GM23338 (cell line): Measurements from ENCODE around the gene IFTAP.

Source experiments
- CTCF ChIP-seq, 2 experiments: fragments of 200-600 bp in 1 of 2; sonication (generic) in 1 of 2; conservative IDR thresholded peaks; 2 replicates each; pipeline versions ENCODE4 v1.5.1 to v1.6.1; 2016 to 2017; ENCODE audit warnings: antibody characterized with exemption in 2 of 2, low read depth in 2 of 2, mild to moderate bottlenecking in 2 of 2, moderate library complexity in 1 of 2
- NANOG ChIP-seq: IDR thresholded peaks from 2 replicates; pipeline ENCODE4 v1.6.1; 2016; ENCODE audit warnings: antibody characterized with exemption, borderline replicate concordance
- POLR2AphosphoS5 ChIP-seq: IDR thresholded peaks from 2 replicates; pipeline ENCODE4 v1.6.1; 2016; ENCODE audit warnings: antibody characterized with exemption, low read depth
- REST ChIP-seq: IDR thresholded peaks from one replicate; pipeline ENCODE4 v1.6.1; 2018; ENCODE audit warnings: antibody characterized with exemption; ENCODE audit not compliant: unreplicated experiment
- STAT1 ChIP-seq: IDR thresholded peaks from one replicate; pipeline ENCODE4 v1.6.1; 2016; ENCODE audit warnings: antibody characterized with exemption; ENCODE audit not compliant: unreplicated experiment
- ZNF331 ChIP-seq: fragments of 250-450 bp; sonication (Bioruptor Pico); IDR thresholded peaks from 2 replicates; pipeline ENCODE4 v1.5.0; 2020; ENCODE audit warnings: low read depth, mild to moderate bottlenecking, moderate library complexity

- TF ChIP-seq CTCF (conservative IDR thresholded peaks at IDR 0.05; ENCODE audit: low read depth in 2 of 2), result no peak
- TF ChIP-seq POLR2AphosphoS5, result no peak
- TF ChIP-seq STAT1, result no peak
- TF ChIP-seq REST, result no peak
- no peak for TF ChIP-seq NANOG
- no peak for TF ChIP-seq ZNF331 (CRISPR knock-in tag)
Observed at GRCh38 chr11:36695571-36695970, 101.3 kb downstream of the IFTAP start.
